Stimulated activated CD4-positive, alpha-beta T cell treated with anti-CD3 and anti-CD28 coated beads, TNF-alpha, amount 100 ng/mL, for 4 hours (primary cell): Measurements from ENCODE around the gene OSTN.
"Not testable (repeated sequence)": the region's sequence is repeated elsewhere in the genome, so short reads cannot be mapped to it uniquely, and the experiment has no call there.

Source experiments
- DNase-seq, 3 experiments: peaks; one replicate each; pipeline ENCODE4 v3.0.0-alpha.2; 2020; ENCODE audit warnings: low read depth in 3 of 3

OSTN gene

DNA sequence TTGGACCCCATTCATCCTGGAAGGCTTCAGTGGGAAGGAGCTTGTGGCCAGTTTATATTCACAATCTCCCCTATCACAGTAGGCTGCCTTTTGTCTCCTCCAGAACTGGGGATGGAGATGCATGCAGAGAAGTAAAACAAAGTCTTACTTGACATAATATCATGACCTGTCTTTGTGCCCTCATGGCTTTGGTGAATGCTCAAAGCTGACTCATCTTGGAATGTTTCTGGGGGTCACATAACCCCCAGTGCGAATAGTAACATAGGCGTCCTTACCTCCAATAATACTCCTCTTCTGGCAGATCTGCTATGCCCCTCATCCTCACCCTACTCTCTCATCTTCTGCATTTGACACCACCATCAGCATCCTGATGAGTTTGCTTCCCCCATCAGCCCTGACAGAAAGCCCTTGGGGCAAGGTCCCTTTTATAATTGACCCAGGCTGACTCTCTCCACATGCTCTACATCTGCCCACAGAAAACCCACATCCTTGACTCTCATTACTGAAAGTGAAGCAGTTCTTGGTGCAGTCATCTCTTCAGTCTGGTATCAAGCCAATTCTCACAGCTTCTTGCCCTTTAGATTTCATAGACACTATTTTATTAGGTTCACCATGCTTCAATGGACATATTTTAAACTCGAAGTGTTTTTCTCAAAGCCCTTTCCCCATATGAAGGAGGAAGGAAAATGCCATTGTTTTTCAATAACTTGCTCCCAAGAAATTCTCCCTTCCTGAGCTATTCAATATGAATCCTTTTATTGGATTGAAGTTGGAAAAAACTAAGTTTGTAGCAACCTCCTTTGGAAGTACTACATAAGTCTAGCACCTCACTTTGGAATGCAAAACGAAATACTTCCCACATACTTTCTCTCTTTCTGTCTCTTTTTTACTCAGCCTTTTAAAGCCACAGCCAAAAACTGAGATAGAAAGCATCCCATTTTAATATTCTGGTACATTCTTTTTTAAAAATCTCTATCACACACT lies 36.6 kb downstream of the OSTN start:
- no peak for DNase-seq

DNA sequence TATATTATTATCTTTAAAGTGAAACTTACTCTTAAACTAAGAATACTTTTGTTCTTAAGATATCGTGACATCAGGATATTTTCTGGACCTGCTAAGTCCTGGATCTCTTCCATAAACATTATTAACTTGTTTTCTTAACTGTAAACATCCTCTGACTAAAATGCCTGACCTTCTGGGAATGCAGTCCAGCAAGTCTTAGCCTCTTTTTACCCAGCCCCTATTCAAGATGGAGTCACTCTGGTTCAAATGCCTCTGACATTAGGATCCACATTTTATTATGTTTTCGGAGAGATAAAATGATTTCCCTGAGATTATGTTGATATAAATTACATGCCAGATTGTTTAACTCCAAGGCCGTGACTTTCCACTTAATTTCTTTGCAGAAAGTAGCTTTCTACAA lies 37.6 kb downstream of the OSTN start:
- no peak for DNase-seq

GRCh38 chr3:191237047-191237882 lies 38.2 kb downstream of the OSTN start:
- no peak for DNase-seq

GRCh38 chr3:191238321-191238817 lies 39.3 kb downstream of the OSTN start:
- DNase-seq, result no peak

DNA sequence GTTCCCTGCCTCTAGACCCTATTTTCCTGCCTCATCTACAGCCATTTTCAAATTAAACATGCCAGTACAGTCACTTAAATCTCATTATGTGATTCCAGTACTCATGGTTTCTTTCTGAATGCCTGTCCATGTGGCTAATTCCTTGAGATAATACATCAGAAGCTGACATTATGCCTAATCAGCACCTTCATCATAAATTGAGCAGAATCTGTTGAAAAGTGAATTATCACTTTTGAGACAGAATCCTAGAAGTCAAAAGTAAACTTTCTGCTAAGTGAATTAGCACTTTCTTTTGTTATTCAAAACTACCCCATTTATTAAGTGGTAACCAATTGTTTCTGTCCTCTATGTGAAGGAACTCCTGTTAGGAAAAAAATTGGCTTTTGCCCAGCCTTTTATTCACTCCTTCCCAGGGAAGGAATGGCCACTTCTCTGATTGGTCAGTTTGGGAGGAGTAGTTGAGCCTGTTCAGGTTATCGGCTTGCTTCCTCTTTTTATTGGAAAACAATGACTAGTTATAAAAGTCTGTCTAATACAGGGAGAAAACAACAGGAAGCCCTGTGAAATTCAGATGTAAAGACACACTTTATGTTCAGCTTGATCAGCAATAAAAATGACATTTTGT lies 40.5 kb downstream of the OSTN start:
- DNase-seq, result no peak

DNA sequence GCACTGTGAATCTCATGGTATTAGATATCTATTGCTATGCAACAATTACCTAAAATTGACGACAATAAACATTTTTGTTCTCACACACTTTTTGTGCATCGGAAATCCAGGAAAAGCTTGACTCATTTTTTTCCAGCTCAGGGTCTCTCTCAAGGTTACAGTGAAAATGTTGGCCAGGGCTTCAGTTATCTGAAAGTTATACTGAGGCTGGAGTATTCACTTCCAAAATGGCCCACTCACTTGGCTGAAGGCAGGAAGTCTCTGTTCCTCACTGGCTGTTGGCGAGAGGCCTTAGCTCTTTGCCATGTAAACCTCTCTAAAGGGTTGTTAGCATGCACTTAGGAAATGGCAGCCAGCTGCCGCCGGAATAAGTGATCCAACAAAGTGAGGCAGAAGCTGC lies 41.4 kb downstream of the OSTN start:
- no peak for DNase-seq

DNA sequence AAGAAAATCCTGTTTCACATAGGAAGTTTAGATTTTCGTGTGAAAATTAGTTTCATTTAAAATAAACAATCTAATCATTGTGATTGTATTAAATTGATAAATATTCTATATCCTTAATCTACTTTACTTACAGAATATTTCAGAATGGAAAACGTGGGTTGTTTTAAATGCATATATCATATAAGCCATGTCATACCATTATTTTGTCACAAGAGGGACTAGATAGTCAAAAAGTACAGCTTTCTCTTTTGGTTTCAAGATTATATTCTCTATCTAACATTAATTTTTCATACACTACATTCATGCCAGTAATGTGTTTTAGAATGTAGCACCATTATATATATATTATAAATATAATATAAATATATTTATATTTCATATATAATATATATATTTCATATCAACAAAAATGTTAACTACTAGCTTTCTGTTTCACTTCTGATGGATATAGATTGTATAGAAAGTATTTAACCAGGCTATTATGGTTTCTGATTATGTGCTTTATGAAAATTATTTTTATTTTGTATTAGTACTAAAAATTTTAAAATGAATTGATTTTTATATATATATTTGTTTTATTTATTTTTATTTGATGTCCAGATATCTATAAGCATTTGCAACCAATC lies 45.3 kb downstream of the OSTN start:
- no peak for DNase-seq

GRCh38 chr3:191246034-191246433 lies 47.0 kb downstream of the OSTN start:
- not testable (repeated sequence) for DNase-seq

DNA sequence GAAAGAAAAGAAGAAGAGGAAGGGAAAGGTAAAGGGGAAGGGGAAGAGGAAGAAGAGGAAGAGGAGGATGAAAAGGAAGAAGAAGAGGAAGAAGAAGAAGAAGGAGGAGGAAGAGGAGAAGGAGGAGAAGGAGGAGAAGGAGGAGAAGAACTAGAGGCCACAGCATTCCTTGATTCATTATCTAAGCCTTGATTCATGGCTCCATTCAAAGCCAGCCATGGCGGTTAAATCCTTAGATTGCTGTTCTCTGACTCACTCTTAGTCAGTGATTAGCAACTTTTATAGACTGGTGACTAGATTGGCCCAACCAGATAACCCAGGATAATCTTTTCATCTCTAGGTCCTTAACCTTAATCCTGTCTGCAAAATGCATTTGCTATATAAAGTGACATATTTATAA lies 47.6 kb downstream of the OSTN start:
- no peak for DNase-seq

DNA sequence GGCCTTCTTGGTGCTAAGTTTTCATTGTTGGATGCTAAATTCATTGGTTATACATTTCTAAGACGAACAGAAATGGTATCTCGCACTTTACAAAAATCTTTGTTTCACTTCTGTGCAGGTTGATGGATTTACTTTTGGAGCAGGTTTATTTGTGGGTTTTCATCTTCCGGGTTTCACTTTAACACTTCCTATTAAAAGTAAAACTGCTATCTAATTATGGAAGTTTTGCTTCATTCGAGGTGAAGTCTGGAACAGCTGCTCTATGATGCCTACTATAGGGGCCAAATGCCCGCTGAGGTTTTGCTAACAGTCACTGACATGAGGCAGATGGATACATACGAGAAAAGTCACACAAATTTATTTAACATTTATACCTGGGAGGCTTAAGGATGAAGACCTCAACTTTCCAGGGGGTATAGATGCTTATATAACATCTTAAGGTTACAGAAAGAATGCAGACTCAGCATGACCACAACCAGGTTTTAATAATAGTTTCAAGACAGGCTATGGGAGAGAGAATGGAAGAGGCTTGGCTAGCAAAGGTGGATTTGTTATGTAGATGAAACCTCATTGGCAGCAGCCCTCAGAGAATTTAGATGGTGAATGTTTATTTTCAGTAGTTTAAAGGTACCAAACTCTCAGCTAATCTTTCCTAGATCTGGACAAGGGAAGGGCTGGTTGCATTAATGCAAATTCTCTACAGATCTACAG lies 54.2 kb downstream of the OSTN start:
- no peak for DNase-seq

GRCh38 chr3:191254098-191254873 lies 55.2 kb downstream of the OSTN start:
- DNase-seq, result no peak

DNA sequence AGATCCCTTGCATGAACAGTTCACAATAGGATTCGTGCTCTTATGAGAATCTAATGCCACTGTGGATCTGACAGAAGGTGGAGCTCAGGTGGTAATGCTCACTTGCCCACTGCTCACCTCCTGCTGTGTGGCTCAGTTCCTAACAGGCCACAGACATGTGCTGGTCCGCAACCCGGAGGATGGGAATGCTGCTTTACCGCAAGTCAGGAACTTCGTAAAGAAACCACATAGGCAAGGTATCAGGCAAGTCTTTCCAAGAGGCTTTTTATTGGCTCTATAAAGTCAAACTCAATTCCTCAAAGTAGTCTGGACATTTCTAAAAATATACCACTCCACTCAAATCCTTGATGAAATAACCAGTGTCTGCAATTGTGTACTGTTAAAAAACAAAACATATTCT lies 56.1 kb downstream of the OSTN start:
- no peak for DNase-seq

GRCh38 chr3:191256405-191256804 lies 57.4 kb downstream of the OSTN start:
- DNase-seq, result no peak

DNA sequence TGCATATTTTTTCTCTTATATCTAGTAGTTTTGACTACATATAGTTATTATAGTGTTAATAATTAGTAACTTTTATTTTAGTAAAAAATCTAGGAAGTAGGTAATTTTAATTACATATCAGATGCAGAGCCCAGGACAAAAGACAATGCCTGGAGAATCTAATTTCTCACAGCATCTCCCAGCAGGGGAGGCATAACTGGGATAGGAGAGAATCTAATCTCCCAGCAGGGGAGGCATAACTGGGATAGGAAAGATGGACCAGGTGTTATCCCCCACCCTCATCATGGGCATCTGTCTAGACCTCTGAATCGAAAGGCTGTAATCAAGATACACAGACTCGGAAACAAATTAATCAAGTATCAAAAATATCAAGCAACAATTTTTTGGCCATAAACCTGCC lies 58.2 kb downstream of the OSTN start:
- no peak for DNase-seq

- DNase-seq, result no peak
These were observed 60.4 kb downstream of the OSTN start for GRCh38 chr3:191259486-191259885.

DNA sequence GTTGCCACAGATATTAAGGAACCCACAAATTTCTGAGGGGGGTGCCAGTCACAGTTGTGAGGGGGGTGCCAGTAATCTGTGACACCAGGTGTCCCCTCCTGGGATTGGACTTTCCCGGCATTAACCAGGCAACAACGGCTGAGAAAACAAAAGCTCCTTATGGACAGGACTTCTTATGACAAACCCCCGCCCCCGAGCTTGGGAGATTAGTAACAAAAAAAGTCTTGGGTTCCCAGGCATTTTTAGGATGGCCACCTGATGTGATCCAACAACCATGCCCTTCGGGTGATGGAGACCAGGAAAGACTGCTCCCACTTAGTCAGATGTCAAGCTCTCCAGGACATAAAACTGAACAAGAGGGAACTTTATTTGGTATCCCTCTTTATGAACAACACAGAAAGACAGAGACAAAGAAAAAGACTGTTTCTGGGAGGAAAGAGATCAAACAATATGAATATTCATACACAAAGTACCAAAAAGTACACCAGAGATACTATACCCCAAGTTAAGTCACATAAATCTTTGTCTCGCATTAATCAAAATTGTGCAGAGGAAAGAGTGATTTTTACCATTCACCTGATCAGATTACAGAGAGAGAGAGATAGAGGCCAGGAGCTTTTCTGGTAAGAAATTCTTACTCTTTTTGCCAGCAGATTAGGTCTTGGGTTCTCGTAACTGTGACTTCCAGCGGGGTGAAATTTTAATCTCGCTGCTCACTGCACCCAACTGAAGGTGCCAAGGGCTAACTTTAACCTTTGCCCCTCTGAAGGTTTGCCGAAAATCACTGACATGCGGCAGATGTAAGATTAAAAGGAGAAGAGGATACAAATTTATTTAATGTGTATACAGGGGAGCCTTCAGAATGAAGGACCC lies 61.6 kb downstream of the OSTN start:
- no peak for DNase-seq

GRCh38 chr3:191261304-191261638 lies 62.2 kb downstream of the OSTN start:
- DNase-seq, result no peak

- DNase-seq, result no peak
These were observed 63.6 kb downstream of the OSTN start for GRCh38 chr3:191262650-191263049.

GRCh38 chr3:191263365-191263764 lies 64.3 kb downstream of the OSTN start:
- DNase-seq, result no peak
